ENCODE measurements around the gene MECP2. TPM values are rescaled to one million over a fixed set of nuclear protein-coding genes. Genes with fewer than 3 reads are reported as not detected.

The MECP2 gene
- total RNA-seq, 4 donors from 2014 or later, result 57.7 to 79.4 (median 64.8) TPM

DNA sequence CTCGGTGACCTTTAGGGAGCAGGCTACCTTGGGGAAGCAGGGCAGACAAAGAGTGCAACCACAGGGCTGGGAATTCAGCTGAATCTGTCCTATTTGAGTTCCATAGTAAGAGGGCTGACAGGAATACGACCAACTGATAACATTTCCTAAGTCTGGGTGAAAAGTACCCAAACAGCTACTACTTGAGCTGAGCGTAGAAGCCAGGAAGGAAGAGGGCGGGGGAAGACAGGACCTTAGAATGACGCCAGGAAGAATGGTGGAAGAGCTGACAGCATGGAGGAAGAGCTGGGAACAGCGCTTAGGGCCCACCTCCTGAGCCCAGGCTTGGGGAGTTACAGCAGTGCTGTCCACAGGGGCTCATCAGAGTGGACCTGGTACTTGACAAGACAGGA lies 14.4 kb downstream of the MECP2 start:
- peak overlapping the region; percentile 26 to 75 (median 58) for H3K27ac ChIP-seq (replicated peaks in 1 of 4)
- WGBS, result 60% methylated on average over 6 of the region's 6 CpGs
- no peak overlapping the region for H3K4me3 ChIP-seq
- H3K27me3 ChIP-seq, result no peaks in the 10 kb centered on the region
- TF ChIP-seq, protein P1, sequence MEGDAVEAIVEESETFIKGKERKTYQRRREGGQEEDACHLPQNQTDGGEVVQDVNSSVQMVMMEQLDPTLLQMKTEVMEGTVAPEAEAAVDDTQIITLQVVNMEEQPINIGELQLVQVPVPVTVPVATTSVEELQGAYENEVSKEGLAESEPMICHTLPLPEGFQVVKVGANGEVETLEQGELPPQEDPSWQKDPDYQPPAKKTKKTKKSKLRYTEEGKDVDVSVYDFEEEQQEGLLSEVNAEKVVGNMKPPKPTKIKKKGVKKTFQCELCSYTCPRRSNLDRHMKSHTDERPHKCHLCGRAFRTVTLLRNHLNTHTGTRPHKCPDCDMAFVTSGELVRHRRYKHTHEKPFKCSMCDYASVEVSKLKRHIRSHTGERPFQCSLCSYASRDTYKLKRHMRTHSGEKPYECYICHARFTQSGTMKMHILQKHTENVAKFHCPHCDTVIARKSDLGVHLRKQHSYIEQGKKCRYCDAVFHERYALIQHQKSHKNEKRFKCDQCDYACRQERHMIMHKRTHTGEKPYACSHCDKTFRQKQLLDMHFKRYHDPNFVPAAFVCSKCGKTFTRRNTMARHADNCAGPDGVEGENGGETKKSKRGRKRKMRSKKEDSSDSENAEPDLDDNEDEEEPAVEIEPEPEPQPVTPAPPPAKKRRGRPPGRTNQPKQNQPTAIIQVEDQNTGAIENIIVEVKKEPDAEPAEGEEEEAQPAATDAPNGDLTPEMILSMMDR (IDR thresholded peaks at IDR 0.05), result no peak
- no peak for TF ChIP-seq POLR2AphosphoS5 (IDR thresholded peaks at IDR 0.05)
- no peak for TF ChIP-seq POLR2A (IDR thresholded peaks at IDR 0.05; ENCODE audit: low read depth)
- no peak for TF ChIP-seq EP300 (IDR thresholded peaks at IDR 0.05)
- intact Hi-C loops (cut with DNase I), result no loop called here
- no peaks in the 10 kb centered on the region for H3K36me3 ChIP-seq
- peaks cover 24 to 61% (median 34%) of the 10 kb centered on the region in 4 donors for H3K4me1 ChIP-seq
- H3K9me3 ChIP-seq, result no peaks in the 10 kb centered on the region
- DNase-seq (ENCODE audit: extremely low spot score), result no peak

DNA sequence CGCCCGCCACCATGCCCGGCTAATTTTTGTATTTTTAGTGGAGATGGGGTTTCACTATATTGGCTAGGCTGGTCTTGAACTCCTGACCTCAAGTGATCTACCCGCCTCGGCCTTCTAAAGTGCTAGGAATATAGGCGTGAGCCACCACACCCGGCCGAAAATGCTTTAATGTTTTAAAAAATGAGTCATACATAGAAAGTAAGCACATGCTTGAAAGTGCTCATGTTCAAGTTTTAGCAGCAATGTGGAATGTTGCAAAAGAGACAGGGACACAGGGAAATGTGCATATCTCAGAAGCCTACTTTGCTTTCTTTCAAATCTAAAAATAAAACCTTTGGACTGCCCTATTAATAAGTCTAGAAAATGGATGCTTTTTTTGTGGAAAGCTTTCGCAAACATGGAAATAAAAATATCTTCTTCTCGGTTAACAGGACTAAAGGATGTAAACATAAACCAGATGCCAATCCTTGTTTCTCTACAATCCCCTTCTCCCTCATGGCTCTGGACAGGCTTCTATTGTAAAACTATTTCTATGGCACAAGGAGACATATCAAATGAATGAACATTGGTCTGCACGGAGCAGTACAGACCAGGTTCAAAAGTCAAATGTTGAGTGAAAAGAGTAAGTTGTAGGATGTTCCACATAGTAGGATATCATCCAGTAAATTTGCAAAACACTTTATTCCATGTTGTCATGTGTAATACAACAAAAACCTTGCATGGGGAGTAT lies 15.0 kb downstream of the MECP2 start:
- 59% methylated on average over 11 of the region's 11 CpGs for WGBS
- intact Hi-C loops (cut with DNase I), result no loop called here
- Histone ChIP-seq H3K4me1 (peaks cover 24 to 56% (median 33%) of the 10 kb centered on the region in 4 donors), H3K27me3 (no peaks in the 10 kb centered on the region), H3K9me3 (no peaks in the 10 kb centered on the region), H3K36me3 (no peaks in the 10 kb centered on the region), H3K27ac (replicated peaks in 1 of 4) (peak overlapping the region; percentile 49 to 75 (median 58)), H3K4me3 (no peak overlapping the region)
- DNase-seq (ENCODE audit: extremely low spot score), result no peak
- TF ChIP-seq, protein P1 (IDR thresholded peaks at IDR 0.05), result no peak
- no peak for TF ChIP-seq POLR2AphosphoS5 (IDR thresholded peaks at IDR 0.05)
- TF ChIP-seq POLR2A (IDR thresholded peaks at IDR 0.05; ENCODE audit: low read depth), result no peak
- TF ChIP-seq EP300 (IDR thresholded peaks at IDR 0.05), result no peak

DNA sequence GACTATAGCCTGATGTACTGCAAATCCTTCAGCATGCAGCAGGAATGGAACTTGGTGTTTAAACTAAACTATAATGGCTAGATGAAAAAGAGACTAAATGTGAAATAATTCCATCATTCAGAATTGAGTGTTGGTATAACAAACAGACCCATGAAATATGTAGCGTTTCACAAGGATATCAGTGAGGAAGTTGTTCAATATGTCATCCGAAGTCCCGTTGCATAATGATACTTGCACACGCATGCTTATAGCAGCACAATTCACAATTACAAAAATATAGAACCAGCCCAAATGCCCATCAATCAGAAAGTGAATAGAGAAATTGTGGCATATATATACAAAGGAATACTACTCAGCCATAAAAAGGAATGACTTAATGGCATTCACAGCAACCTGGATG lies 20.4 kb downstream of the MECP2 start:
- 86% methylated on average over 4 of the region's 4 CpGs for WGBS
- H3K36me3 ChIP-seq, result no peaks in the 10 kb centered on the region
- no peak for DNase-seq (ENCODE audit: extremely low spot score)
- no peak overlapping the region for H3K27ac ChIP-seq (replicated peaks in 1 of 4)
- no peak overlapping the region for H3K4me3 ChIP-seq
- peaks cover 15 to 51% (median 33%) of the 10 kb centered on the region in 4 donors for H3K4me1 ChIP-seq
- TF ChIP-seq POLR2A (IDR thresholded peaks at IDR 0.05; ENCODE audit: low read depth) (no peak), POLR2AphosphoS5 (IDR thresholded peaks at IDR 0.05) (no peak)
- TF ChIP-seq, protein P1 (IDR thresholded peaks at IDR 0.05), result no peak
- intact Hi-C loops (cut with DNase I), result no loop called here
- no peaks in the 10 kb centered on the region for H3K9me3 ChIP-seq
- H3K27me3 ChIP-seq, result peaks cover 0 to 5% (median 0%) of the 10 kb centered on the region in 4 donors

DNA sequence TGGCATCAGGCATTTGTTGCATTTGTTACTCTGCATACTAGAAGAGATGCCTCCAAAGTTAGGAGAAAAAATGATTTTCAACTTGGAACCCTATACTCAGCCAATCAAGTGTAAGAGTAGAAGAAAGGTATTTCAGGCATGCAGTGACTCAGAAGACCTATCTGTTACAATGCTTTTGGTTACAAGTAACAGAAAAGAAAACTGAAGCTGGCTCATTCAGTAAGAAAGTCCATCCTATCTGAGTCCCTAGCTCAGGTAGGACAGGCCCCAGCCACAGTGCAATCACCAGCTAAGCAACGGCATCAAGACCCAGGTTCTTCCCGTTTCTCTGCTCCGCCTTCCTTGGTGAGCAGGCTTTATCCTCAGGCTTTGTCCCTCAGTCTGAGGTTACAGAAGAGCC lies 23.3 kb downstream of the MECP2 start:
- Histone ChIP-seq H3K9me3 (no peaks in the 10 kb centered on the region), H3K4me3 (no peak overlapping the region), H3K36me3 (no peaks in the 10 kb centered on the region), H3K4me1 (peaks cover 6 to 51% (median 34%) of the 10 kb centered on the region in 4 donors), H3K27ac (replicated peaks in 1 of 4) (peak overlapping the region in 3 of 4 donors; percentile 10 to 55 (median 18)), H3K27me3 (peaks cover 0 to 6% (median 0%) of the 10 kb centered on the region in 4 donors)
- intact Hi-C loops (cut with DNase I), result no loop called here
- no peak for DNase-seq (ENCODE audit: extremely low spot score)
- 74% methylated on average over 3 of the region's 3 CpGs for WGBS
- TF ChIP-seq POLR2AphosphoS5 (IDR thresholded peaks at IDR 0.05) (no peak), POLR2A (IDR thresholded peaks at IDR 0.05; ENCODE audit: low read depth) (no peak), EP300 (IDR thresholded peaks at IDR 0.05) (no peak)
- TF ChIP-seq, protein P1 (IDR thresholded peaks at IDR 0.05), result no peak

Measured in esophagus muscularis mucosa (tissue), 4 donors.